HUDEP-2 (cell line): ENCODE results near the gene PPP2R5D.

Experiments used
- DNase-seq, 76 experiments: peaks; one replicate each; lab custom pipeline; 2025; ENCODE audit not compliant: unreplicated experiment in 76 of 76; lab: John Stamatoyannopoulos, UW

Gene PPP2R5D

GRCh38 chr6:42963179-42963854, 21.1 kb upstream of the PPP2R5D start:
- DNase-seq, result no peak

- peak in 57 of 76 experiments; percentile 12 to 79 (median 54) for DNase-seq
Observed at GRCh38 chr6:42963855-42964605, 20.3 kb upstream of the PPP2R5D start.

GRCh38 chr6:42966571-42966970, 17.8 kb upstream of the PPP2R5D start:
- DNase-seq, result no peak

GRCh38 chr6:42967228-42967627, 17.1 kb upstream of the PPP2R5D start:
- no peak for DNase-seq

GRCh38 chr6:42968126-42968701, 16.2 kb upstream of the PPP2R5D start:
- no peak for DNase-seq

- no peak for DNase-seq
Observed at GRCh38 chr6:42968783-42969182, 15.6 kb upstream of the PPP2R5D start.

GRCh38 chr6:42969431-42969830, 14.9 kb upstream of the PPP2R5D start:
- DNase-seq, result no peak

GRCh38 chr6:42969934-42970333, 14.4 kb upstream of the PPP2R5D start:
- no peak for DNase-seq

GRCh38 chr6:42970871-42971612, 13.3 kb upstream of the PPP2R5D start:
- DNase-seq, result peak in 16 of 76 experiments; percentile 14 to 63 (median 30)

- no peak for DNase-seq
Observed at GRCh38 chr6:42971746-42972327, 12.5 kb upstream of the PPP2R5D start.

GRCh38 chr6:42973926-42974325, 10.4 kb upstream of the PPP2R5D start:
- DNase-seq, result no peak

- no peak for DNase-seq
Observed at GRCh38 chr6:42974919-42975505, 9.4 kb upstream of the PPP2R5D start.

GRCh38 chr6:42978487-42978838, 5.9 kb upstream of the PPP2R5D start:
- peak in 38 of 76 experiments; percentile 16 to 66 (median 40) for DNase-seq

- DNase-seq, result peak in 74 of 76 experiments; percentile 78 to 97 (median 92)
Observed at GRCh38 chr6:42978839-42979522, 5.4 kb upstream of the PPP2R5D start, which contains the start of gene PEX6. PEX6 (minus strand) TSS chr6:42979181; CDS start chr6:42979150, 31 bp downstream.

GRCh38 chr6:42979523-42980177, 4.7 kb upstream of the PPP2R5D start:
- DNase-seq, result peak in 6 of 76 experiments; percentile 32 to 51 (median 46)

- no peak for DNase-seq
Observed at GRCh38 chr6:42981836-42982235, 2.5 kb upstream of the PPP2R5D start.

- peak in 3 of 76 experiments; percentile 16 to 20 (median 18) for DNase-seq
Observed at GRCh38 chr6:42984924-42985475, 630 bp downstream of the PPP2R5D start.

GRCh38 chr6:42987533-42988451, 3.4 kb downstream of the PPP2R5D start:
- peak in 5 of 76 experiments; percentile 14 to 42 (median 20) for DNase-seq
